Inferior parietal cortex (tissue), 1 donor: ENCODE data around the gene CCIN.

ENCODE experiments used
- DNase-seq: peaks from one replicate; pipeline ENCODE4 v3.0.0-alpha.2; 2016; ENCODE audit errors: extremely low spot score

Gene CCIN

DNA sequence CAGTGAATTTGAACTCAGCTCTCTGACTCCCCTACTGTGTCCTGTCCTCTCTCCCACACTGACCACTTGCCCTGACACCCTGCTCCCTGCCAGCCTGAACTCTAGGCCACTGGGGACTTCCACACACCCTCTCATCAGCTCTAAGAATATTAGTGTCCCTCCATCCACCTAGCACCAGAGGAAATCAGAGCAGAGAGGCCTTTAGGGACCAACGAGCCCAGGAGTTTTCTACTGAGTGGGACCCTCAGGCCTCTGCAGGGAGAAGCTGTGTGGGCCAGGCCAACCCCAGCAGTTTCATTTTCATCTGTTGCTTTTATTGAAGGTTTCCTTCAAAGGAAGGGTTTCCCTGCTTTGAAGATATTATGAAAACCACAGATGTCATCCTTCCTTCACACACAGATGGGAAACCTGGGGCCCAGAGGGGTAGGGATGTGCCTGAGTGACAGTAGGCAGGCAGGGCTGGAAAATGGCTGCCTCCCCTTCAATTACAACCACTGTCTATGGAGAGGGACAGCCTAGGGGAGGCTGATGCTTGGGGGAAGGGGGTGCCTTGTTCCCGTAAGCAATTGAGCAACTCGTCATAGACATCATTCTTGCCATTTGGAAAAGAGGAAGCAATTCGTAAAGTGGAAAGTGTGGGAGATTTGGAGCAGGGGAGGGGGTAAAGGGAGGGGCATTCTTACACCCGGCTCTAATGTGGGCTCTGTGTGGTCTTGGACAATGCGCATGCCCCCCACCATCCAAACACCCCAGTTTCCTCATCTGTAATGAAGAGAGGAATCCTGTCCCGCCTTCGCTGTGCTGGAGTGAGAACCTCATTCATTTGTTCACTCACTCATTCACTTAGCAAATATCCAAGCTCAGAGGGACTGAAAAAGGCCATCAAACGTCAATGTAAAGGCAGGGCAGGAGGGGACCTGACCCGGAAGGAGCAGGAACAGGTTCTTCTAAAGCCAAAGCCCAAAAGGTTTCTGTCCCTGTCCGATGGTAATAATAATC lies 28.8 kb upstream of the CCIN start:
- DNase-seq: no peak

- DNase-seq: no peak
Measured at GRCh38 chr9:36141288-36141687, 27.9 kb upstream of the CCIN start.

DNA sequence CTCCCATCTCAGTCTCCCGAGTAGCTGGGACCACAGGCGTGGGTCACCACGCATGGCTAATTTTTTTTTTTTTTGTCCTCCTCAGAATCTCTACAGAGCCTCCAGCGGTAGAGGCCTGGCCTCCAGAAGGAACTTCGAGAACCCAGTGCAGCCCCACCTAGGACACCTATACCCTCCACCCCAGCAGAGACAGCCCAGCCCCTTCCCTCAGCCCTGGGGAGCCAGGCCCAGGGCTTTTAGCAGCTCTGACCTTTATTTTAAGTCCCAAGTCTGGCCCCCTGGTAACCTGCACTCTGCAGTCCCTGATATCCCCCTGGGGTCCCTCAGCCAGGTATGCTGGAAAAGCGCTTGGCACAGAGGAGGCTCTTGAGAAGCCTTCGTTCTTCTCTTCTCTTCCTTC lies 27.4 kb upstream of the CCIN start:
- DNase-seq: no peak

GRCh38 chr9:36142510-36143244 lies 26.5 kb upstream of the CCIN start:
- no peak for DNase-seq

- DNase-seq: no peak
Measured at GRCh38 chr9:36143245-36143641, 25.9 kb upstream of the CCIN start.

DNA sequence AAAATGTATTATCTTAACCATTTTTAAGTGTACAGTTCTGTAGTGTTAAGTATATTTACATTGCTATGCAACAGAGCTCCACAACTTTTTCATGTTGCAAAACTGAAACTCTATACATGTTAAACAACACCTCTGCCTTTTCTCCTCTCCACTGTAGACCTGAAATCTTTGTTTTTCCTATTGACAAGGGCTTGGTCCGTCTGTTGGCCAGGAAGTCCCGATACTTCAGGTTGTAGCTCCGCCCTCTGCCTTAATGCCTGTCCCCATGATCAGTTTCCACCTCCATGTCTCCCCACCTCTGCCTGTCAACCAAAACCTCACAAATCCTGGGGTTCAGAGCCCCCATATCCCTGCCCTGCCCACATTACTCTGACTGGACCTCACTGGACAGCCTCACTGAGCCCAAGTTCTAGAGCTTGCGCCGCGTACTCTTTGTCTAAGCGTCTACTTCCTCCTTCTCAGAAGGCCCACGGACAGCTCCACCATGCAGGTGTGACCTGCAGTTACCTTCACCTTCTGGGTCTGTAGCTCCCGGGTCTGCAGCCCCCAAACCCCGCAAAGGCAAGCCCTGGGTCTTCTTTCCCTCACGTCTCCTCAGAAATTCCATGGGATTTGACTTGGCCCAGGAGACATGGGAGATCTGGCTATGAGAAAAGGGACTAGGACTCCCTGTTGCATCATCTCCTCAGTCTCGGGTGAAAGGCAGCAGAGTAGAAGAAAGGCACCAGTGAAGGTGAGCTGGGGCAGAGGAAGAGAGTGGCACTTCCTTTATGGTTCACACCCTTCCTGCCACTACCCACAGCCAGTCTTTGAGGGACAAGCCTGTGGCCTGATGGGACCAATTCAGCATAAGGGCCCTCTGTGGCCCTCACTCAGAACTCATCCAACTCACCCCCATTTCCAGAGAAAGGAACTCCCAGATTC lies 24.6 kb upstream of the CCIN start:
- DNase-seq: no peak

DNA sequence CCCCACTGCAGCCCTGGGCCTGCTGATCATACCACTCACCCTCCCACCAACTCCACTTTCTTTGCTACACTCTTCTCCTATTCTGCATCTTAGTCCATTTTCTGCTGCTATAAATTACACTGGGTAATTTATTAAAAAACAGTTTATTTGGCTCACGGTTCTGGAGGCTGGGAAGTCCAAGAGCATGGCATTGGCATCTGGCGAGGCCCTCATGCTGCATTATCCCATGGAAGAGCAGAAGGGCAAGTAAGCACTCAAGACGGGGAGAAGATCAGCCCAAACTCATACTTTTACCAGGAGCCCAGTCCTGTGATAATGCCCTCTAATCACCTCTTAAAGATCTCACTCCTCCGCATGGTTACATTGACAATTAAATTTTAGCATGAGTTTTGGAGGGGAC lies 23.2 kb upstream of the CCIN start:
- DNase-seq: no peak

- DNase-seq: no peak
Measured at GRCh38 chr9:36146651-36147050, 22.5 kb upstream of the CCIN start.

- no peak for DNase-seq
Measured at GRCh38 chr9:36147441-36148175, 21.6 kb upstream of the CCIN start.

GRCh38 chr9:36148311-36149051 lies 20.7 kb upstream of the CCIN start:
- DNase-seq: peak; percentile 93

DNA sequence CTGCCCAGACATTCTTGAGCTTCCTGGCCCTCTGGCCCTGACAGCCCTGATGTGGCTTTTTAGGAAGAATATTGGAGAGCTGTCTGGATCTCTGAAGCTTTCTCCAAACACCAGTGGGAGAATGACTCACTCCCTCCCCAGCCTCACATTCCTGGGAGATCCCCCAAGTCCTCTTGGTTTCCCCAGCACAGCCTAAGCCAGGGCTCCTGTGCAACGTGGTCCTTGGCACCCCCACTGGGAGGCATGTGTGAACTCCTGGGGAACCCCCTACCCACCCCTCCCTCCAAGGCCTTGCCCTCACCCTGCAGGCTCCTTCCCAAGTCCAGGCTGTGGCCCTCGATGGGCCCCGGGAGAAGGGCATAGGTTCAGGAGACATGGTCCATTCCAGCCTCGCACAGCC lies 20.0 kb upstream of the CCIN start:
- no peak for DNase-seq

DNA sequence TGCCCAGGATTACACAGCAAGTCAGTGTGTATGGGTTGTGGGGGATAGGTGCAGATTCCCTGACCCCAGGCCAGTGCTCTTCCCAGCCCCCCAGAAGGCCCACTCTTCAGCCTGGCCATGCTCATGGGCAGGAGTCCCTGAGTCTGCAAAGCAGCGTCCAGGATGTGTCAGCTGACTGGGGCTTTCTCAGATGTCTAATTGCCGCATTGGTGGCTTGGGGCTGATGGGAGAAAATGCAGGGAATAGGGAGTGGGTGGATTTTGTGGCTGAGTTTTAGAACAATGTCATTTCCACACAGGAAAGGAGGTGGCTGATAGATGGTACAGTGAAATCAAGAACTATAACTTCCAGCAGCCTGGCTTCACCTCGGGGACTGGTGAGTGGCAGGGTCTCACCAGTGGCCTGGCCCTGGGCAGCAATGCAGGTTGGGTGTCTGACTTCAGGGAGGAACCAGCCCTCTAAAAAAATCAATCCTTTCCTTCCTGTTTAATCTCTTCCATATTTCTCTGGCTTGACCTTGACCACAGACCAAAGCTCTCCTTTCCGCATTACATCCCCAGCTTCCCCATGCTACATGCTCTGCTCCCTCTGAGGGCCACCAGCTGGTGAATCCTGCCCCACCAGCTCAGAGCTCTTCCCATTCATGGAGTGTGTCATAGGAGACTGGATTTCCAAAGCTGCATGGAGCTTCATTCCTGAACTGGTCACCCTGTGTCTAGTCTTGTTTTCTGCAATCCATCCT lies 18.4 kb upstream of the CCIN start:
- DNase-seq: no peak

DNA sequence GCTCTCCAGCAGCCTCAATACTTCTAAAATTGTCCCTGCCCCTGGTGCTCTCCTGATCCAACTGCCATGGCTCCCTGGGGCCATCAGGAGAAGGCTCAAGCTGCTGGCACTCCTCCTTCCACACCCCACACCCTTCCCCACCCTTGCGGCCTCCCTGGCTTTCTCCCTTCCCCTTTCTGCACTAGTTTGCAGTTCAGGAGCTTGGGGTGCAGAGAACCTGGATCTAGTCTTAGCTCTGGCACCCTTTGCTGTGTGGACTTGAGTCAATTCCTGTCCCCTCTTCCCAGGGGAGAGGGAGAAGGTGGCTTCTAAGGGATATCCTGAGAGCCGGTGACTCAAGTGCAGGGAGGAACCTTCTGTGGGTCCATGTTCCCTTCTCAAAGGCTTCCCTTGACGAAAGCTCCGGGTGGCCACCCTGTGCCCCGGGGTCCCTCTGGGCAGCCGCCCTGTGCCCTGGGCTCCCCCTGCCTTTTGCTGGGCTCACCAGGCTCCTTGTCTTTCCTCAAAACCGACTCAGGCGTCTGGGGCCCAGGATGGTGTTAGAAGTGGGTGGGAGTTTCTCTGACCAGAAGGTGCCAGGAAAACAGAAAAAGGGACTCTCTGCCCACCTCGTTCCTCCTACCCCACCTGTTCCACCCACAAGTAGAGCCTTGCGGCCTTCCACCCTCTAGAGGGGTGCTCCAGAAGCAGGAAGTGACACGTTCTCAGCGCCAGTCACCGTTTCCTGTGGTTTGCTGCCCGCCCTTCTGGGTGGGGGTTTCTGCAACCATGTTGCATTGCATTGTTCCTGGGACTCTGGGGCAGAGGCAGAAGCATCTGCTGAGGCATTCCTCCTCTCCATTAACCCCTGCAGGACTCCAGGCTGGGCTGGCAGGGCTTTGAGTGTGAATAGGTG lies 17.6 kb upstream of the CCIN start:
- DNase-seq: no peak

GRCh38 chr9:36152741-36153438 lies 16.3 kb upstream of the CCIN start:
- DNase-seq: no peak

GRCh38 chr9:36153746-36154145 lies 15.4 kb upstream of the CCIN start:
- DNase-seq: no peak

- DNase-seq: peak; percentile 67
Measured at GRCh38 chr9:36154331-36154952, 14.7 kb upstream of the CCIN start.

DNA sequence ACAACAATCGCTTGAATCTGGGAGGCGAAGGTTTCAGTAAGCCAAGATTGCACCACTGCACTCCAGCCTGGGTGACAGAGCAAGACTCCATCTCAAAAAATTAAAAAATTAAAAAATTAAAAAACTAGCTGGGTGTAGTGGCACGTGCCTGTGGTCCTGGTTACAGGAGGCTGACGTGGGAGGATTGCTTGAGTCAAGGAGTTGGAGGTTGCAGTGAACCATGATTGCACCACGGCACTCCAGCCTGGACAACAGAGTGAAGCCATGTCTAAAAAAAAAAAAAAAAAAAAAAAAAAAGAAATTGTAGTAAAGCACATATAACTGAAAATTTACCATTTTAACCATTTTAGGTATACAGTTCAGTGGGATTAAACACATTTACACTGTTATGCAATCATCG lies 13.1 kb upstream of the CCIN start:
- no peak for DNase-seq

GRCh38 chr9:36158122-36158521 lies 11.1 kb upstream of the CCIN start:
- DNase-seq: no peak
